ENCODE data around the gene PERM1.

DNA sequence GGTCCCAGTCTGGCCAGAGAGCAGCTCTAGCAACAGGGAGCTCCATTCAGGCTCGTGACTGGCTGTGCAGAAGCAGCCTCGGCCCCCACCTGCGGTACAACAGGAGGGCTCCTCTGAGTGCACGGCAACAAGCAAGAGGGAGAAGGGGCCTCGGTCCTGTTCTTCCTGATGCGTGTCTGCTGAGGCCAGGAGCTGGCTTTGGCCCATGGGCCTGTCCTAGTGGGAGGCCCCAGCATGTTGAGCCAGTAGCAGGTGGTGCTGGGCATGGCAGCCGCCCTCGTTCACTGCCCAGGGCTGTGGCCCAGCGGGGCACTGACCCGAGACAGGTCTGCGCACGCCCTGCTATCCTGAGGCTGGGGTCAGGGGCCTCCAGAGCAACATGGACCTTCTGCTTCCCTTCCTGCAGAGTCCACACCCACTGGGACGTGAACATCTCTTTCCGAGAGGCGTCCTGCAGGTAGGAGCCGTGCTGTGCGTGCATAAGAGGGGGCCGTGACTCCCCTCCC is 51.2 kb downstream of the PERM1 start:
- TF ChIP-seq GATA2 (IDR thresholded peaks at IDR 0.05; ENCODE audit: low read depth, low read length) (no peak), GATA3 (IDR thresholded peaks at IDR 0.05; ENCODE audit: low read depth, low read length) (no peak)

Measured in SH-SY5Y (cell line).